SK-N-MC (cell line): ENCODE results near the gene PPP1R15A.

Source experiments
- DNase-seq: peaks from one replicate; pipeline ENCODE4 v3.0.0-alpha.2; 2011; ENCODE audit warnings: low read depth, low spot score
- H3K27ac ChIP-seq: fragments of 200-600 bp; sonication (generic); 2 replicates; pipeline ENCODE4 v1.5.1; 2016; ENCODE audit warnings: mixed run types
- H3K36me3 ChIP-seq: fragments of 200-600 bp; sonication (generic); 2 replicates; pipeline ENCODE4 v1.6.1; 2017; ENCODE audit warnings: antibody characterized with exemption, low read length, mixed read lengths; ENCODE audit not compliant: insufficient read depth
- H3K4me3 ChIP-seq: fragments of 200-600 bp; sonication (generic); 2 replicates; pipeline ENCODE4 v1.5.1; 2016
- H3K9ac ChIP-seq: fragments of 200-600 bp; sonication (generic); 2 replicates; pipeline ENCODE4 v1.8.0; 2017; ENCODE audit warnings: mixed run types, mixed read lengths; ENCODE audit not compliant: insufficient read length
- H3K9me3 ChIP-seq: fragments of 200-600 bp; sonication (generic); 2 replicates; pipeline ENCODE4 v1.6.1; 2017; ENCODE audit warnings: low read depth, mild to moderate bottlenecking, antibody characterized with exemption, low read length, moderate library complexity, mixed read lengths
- EZH2 ChIP-seq: fragments of 200-600 bp; sonication (generic); IDR thresholded peaks from one replicate; pipeline ENCODE4 v1.6.1; 2017; ENCODE audit warnings: antibody characterized with exemption
- FOXP2 ChIP-seq: optimal IDR thresholded peaks from 2 replicates; pipeline ENCODE3; 2011; ENCODE audit warnings: mild to moderate bottlenecking, moderate library complexity; ENCODE audit not compliant: insufficient read depth; ENCODE audit errors: extremely low read length, control extremely low read depth
- POLR2AphosphoS5 ChIP-seq: IDR thresholded peaks from 2 replicates; pipeline ENCODE4 v1.6.1; 2012; ENCODE audit warnings: mild to moderate bottlenecking, low read depth, low read length, borderline replicate concordance

PPP1R15A gene

DNA sequence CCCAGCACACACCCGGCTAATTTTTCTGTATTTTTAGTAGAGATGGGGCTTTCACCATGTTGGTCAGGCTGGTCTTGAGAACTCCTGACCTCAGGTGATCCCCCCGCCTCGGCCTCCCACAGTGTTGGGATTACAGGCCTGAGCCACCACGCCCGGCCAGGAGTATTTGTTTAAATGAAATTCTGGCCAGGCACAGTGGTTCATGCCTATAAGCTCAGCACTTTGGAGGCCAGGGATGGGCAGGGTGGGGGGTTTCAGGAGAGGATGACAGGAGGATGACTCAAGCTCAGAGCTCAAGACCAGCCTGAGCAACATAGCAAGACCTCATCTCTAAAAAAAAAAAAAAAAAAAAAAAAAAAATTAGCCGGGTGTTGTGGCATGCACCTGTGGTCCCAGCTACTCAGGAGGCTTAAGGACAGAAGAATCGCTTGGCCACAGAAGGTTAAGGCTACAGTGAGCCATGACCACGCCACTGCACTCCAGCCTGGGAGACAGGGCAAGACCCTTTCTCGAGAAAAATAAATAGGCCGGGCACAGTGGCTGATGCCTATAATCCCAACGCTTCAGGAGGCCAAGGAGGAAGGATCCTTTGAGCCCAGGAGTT is 53.1 kb downstream of the PPP1R15A start:
- no peaks in the 10 kb centered on the region for H3K9me3 ChIP-seq
- H3K36me3 ChIP-seq = no peaks in the 10 kb centered on the region
- no peak overlapping the region for H3K9ac ChIP-seq
- no peak for DNase-seq
- H3K27ac ChIP-seq = no peak overlapping the region
- H3K4me3 ChIP-seq = no peak overlapping the region
- TF ChIP-seq EZH2 (no peak), POLR2AphosphoS5 (no peak), FOXP2 (no peak)
